MM.1S (cell line): ENCODE results near the gene LIPI.

ENCODE experiments used
- CTCF ChIP-seq: fragments of 300-600 bp; sonication (generic); IDR thresholded peaks from 2 replicates; pipeline ENCODE4 v1.5.1; 2016; ENCODE audit warnings: antibody characterized with exemption, low read length, mixed read lengths
- EZH2 ChIP-seq: fragments of 300-600 bp; sonication (generic); optimal IDR thresholded peaks from 2 replicates; pipeline ENCODE3; 2017; ENCODE audit warnings: low read depth, mild to moderate bottlenecking, antibody characterized with exemption, low read length, mixed read lengths
- EZH2phosphoT487 ChIP-seq: fragments of 300-600 bp; sonication (generic); IDR thresholded peaks from 2 replicates; pipeline ENCODE4 v1.6.1; 2018; ENCODE audit warnings: antibody characterized with exemption, low read length

GRCh38 chr21:14213164-14213563, 2.4 kb upstream of the LIPI start:
- TF ChIP-seq CTCF (no peak), EZH2phosphoT487 (no peak), EZH2 (no peak)
